Neural cell (in vitro differentiated cells): ENCODE data around the gene P3H2.

Experiments used
- EP300 ChIP-seq: fragments of 450-650 bp; conservative IDR thresholded peaks from 2 replicates; pipeline ENCODE4 v1.6.1; 2014; ENCODE audit warnings: antibody characterized with exemption, mild to moderate bottlenecking, moderate library complexity; ENCODE audit not compliant: poor library complexity, severe bottlenecking
- EZH2 ChIP-seq: fragments of 200-600, 300-800 bp; shearing (Covaris generic), sonication (generic); IDR thresholded peaks from 2 replicates; pipeline ENCODE4 v1.6.1; 2014; ENCODE audit warnings: antibody characterized with exemption, low read length, borderline replicate concordance, mild to moderate bottlenecking; ENCODE audit not compliant: insufficient read depth, poor library complexity, severe bottlenecking
- MXI1 ChIP-seq: fragments of 450-650 bp; conservative IDR thresholded peaks from 2 replicates; pipeline ENCODE4 v1.6.1; 2014; ENCODE audit warnings: antibody characterized with exemption, mild to moderate bottlenecking; ENCODE audit not compliant: poor library complexity, severe bottlenecking
- POLR2AphosphoS5 ChIP-seq: IDR thresholded peaks from 2 replicates; pipeline ENCODE4 v1.6.1; 2012
- RAD21 ChIP-seq: fragments of 450-650 bp; conservative IDR thresholded peaks from 2 replicates; pipeline ENCODE4 v1.6.1; 2014; ENCODE audit warnings: antibody characterized with exemption, mild to moderate bottlenecking, moderate library complexity
- SMC3 ChIP-seq: fragments of 450-650 bp; conservative IDR thresholded peaks from 2 replicates; pipeline ENCODE4 v1.6.1; 2014; ENCODE audit warnings: antibody characterized with exemption, mild to moderate bottlenecking, moderate library complexity; ENCODE audit not compliant: poor library complexity
- TF ChIP-seq, protein P1 (sequence below): fragments of 450-650 bp; IDR thresholded peaks from 2 replicates; pipeline ENCODE4 v1.5.1; 2014; ENCODE audit warnings: antibody characterized with exemption, mild to moderate bottlenecking, moderate library complexity; ENCODE audit not compliant: poor library complexity, severe bottlenecking

DNA sequence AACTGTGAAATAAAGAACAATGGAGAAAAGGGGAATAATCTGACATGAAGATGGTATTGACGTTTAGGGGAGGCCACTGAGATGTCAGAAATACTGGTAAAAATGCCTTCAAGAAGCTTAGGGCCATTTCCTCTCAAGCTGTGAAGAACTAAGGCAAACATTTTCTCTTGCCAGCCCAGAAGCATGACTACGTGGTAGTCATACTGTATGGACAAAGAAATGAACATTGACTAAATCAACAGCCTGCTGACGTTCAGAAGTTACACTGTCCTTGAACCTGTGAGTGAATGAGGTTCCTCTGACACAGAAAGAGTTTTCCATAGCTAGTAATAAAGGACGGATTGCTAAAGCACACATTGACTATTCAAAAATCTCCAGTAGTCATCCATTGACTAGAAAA, 121.0 kb downstream of the P3H2 start:
- TF ChIP-seq EP300 (no peak), EZH2 (no peak), POLR2AphosphoS5 (no peak), MXI1 (no peak), SMC3 (no peak), RAD21 (no peak)
- TF ChIP-seq, protein P1, sequence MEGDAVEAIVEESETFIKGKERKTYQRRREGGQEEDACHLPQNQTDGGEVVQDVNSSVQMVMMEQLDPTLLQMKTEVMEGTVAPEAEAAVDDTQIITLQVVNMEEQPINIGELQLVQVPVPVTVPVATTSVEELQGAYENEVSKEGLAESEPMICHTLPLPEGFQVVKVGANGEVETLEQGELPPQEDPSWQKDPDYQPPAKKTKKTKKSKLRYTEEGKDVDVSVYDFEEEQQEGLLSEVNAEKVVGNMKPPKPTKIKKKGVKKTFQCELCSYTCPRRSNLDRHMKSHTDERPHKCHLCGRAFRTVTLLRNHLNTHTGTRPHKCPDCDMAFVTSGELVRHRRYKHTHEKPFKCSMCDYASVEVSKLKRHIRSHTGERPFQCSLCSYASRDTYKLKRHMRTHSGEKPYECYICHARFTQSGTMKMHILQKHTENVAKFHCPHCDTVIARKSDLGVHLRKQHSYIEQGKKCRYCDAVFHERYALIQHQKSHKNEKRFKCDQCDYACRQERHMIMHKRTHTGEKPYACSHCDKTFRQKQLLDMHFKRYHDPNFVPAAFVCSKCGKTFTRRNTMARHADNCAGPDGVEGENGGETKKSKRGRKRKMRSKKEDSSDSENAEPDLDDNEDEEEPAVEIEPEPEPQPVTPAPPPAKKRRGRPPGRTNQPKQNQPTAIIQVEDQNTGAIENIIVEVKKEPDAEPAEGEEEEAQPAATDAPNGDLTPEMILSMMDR = no peak
